ENCODE measurements around the gene MIB1.

Gene MIB1

GRCh38 chr18:21740538-21741311, at the start of gene MIB1:
MIB1 (plus strand) TSS chr18:21740792; CDS start chr18:21741584, 792 bp downstream.
- TF ChIP-seq CTCF (conservative IDR thresholded peaks at IDR 0.05): no peak
- TF ChIP-seq ZFX (IDR thresholded peaks at IDR 0.05): peak; percentile 71
- H3K27ac ChIP-seq: peak within 1 kb of the TSS; percentile 92

GRCh38 chr18:21693322-21693721, 47.3 kb upstream of the MIB1 start:
- TF ChIP-seq CTCF (conservative IDR thresholded peaks at IDR 0.05) (no peak), ZFX (IDR thresholded peaks at IDR 0.05) (no peak)
- no peak overlapping the region for H3K27ac ChIP-seq

- H3K27ac ChIP-seq: no peak overlapping the region
- TF ChIP-seq ZFX (IDR thresholded peaks at IDR 0.05) (no peak), CTCF (conservative IDR thresholded peaks at IDR 0.05) (no peak)
Measured at GRCh38 chr18:21700528-21701075, 40.0 kb upstream of the MIB1 start.

GRCh38 chr18:21701621-21702020, 39.0 kb upstream of the MIB1 start:
- no peak for TF ChIP-seq ZFX (IDR thresholded peaks at IDR 0.05)
- no peak for TF ChIP-seq CTCF (conservative IDR thresholded peaks at IDR 0.05)
- no peak overlapping the region for H3K27ac ChIP-seq

- no peak overlapping the region for H3K27ac ChIP-seq
- TF ChIP-seq ZFX (IDR thresholded peaks at IDR 0.05): no peak
- no peak for TF ChIP-seq CTCF (conservative IDR thresholded peaks at IDR 0.05)
Measured at GRCh38 chr18:21702602-21703001, 38.0 kb upstream of the MIB1 start.

- TF ChIP-seq ZFX (IDR thresholded peaks at IDR 0.05) (no peak), CTCF (conservative IDR thresholded peaks at IDR 0.05) (no peak)
- peak overlapping the region; percentile 81 for H3K27ac ChIP-seq
Measured at GRCh38 chr18:21703241-21703820, 37.3 kb upstream of the MIB1 start.
